PC-3 (cell line): Measurements from ENCODE around the gene IL21.

Source experiments
- EZH2 ChIP-seq: fragments of 300-600 bp; sonication (generic); IDR thresholded peaks from one replicate; pipeline ENCODE4 v1.6.1; 2017; ENCODE audit warnings: antibody characterized with exemption, mild to moderate bottlenecking, low read length; ENCODE audit not compliant: unreplicated experiment
- TF ChIP-seq, protein P1 (sequence below): fragments of 300-600 bp; sonication (generic); conservative IDR thresholded peaks from 2 replicates; pipeline ENCODE4 v1.5.1; 2017; ENCODE audit warnings: antibody characterized with exemption, low read depth, mild to moderate bottlenecking, low read length

DNA sequence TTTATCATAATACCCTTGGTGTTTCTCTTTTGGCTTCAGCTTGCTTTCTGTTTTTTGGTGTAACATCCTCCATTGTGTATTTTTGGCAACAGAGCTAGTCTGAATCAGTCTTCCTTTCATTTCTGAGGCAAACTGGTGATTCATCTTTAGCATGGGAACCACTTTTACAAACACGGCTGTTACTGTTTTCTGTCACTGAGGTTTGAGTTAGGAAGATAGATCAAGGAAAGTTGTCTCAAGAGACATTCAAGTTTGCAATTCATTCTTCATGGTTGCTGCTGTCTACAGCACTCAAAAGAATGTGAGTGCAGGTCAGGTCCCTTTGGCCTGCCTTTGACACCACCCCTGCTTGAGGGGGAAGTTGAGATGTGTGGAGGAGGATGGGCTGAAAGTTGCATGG lies 36.3 kb downstream of the IL21 start:
- TF ChIP-seq EZH2 = no peak
- TF ChIP-seq, protein P1, sequence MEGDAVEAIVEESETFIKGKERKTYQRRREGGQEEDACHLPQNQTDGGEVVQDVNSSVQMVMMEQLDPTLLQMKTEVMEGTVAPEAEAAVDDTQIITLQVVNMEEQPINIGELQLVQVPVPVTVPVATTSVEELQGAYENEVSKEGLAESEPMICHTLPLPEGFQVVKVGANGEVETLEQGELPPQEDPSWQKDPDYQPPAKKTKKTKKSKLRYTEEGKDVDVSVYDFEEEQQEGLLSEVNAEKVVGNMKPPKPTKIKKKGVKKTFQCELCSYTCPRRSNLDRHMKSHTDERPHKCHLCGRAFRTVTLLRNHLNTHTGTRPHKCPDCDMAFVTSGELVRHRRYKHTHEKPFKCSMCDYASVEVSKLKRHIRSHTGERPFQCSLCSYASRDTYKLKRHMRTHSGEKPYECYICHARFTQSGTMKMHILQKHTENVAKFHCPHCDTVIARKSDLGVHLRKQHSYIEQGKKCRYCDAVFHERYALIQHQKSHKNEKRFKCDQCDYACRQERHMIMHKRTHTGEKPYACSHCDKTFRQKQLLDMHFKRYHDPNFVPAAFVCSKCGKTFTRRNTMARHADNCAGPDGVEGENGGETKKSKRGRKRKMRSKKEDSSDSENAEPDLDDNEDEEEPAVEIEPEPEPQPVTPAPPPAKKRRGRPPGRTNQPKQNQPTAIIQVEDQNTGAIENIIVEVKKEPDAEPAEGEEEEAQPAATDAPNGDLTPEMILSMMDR = no peak
